GM12801 (cell line): ENCODE measurements around the gene TGFB2.

Source experiments
- TF ChIP-seq, protein P1 (sequence below): IDR thresholded peaks from one replicate; pipeline ENCODE4 v1.5.1; 2011; ENCODE audit warnings: control low read depth; ENCODE audit not compliant: insufficient read length; ENCODE audit errors: extremely low read depth

The TGFB2 gene

DNA sequence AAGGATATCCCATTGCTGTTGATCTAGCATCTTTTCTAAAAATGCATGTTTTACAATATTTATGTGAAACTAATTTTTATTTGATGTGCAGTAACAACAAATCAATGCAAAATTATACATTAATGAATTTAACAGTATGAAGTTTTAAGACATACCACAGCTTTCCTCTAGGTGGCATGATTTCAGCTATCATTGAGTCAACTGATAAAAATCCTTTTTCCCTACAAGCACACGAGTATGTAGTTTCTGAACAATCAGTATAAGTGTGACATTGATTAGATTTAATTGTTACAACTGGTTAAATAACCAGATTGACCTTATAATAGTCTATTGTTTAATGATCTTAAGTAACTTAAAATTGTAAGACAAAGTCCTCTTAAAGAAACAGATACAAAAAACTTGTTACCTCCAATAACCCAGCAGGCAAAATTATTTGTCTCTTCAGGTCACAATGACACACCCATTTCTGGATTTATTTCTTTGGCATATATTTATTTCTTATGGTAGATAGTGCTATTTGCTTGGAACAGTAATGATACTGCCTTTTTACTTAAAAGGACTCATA is 5.8 kb upstream of the TGFB2 start:
- TF ChIP-seq, protein P1, sequence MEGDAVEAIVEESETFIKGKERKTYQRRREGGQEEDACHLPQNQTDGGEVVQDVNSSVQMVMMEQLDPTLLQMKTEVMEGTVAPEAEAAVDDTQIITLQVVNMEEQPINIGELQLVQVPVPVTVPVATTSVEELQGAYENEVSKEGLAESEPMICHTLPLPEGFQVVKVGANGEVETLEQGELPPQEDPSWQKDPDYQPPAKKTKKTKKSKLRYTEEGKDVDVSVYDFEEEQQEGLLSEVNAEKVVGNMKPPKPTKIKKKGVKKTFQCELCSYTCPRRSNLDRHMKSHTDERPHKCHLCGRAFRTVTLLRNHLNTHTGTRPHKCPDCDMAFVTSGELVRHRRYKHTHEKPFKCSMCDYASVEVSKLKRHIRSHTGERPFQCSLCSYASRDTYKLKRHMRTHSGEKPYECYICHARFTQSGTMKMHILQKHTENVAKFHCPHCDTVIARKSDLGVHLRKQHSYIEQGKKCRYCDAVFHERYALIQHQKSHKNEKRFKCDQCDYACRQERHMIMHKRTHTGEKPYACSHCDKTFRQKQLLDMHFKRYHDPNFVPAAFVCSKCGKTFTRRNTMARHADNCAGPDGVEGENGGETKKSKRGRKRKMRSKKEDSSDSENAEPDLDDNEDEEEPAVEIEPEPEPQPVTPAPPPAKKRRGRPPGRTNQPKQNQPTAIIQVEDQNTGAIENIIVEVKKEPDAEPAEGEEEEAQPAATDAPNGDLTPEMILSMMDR: no peak

DNA sequence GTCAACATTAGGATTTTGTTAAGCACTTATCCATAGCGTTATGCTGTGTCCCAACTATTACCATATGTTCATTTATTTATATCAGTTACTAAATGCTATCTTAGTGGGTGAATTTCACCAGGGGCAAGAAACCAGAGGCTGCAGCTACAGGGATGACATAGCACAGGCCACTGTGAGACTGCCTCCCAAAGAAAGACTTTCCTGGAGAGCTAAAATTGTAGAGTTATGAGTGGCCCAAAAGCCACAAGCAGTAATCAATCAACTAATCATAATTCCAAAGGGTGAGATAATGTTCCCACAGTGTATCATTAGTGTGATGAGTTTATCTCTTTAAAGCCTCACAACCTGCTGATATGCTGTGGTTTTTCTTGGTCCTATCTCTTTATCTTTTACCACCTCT is 3.8 kb upstream of the TGFB2 start:
- TF ChIP-seq, protein P1: no peak

DNA sequence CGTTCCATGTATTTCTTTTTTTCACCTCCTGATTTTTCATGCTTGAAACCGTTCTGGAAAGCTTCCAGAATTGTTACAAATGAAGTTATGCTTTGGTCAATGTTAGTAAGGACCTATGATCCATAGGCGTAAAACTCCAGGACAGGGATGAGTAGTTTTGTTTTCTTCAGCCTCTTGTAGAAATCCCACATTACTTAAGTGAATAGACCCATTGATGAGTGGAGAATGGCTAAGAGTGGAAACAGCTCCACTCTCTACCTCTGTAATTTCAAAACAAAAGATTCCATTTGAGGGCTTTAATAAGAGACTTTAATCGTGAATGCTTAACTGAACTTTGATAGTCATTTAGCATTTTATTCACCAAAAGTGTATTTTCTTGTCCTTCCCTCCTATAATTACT is 3.0 kb upstream of the TGFB2 start:
- TF ChIP-seq, protein P1: no peak

DNA sequence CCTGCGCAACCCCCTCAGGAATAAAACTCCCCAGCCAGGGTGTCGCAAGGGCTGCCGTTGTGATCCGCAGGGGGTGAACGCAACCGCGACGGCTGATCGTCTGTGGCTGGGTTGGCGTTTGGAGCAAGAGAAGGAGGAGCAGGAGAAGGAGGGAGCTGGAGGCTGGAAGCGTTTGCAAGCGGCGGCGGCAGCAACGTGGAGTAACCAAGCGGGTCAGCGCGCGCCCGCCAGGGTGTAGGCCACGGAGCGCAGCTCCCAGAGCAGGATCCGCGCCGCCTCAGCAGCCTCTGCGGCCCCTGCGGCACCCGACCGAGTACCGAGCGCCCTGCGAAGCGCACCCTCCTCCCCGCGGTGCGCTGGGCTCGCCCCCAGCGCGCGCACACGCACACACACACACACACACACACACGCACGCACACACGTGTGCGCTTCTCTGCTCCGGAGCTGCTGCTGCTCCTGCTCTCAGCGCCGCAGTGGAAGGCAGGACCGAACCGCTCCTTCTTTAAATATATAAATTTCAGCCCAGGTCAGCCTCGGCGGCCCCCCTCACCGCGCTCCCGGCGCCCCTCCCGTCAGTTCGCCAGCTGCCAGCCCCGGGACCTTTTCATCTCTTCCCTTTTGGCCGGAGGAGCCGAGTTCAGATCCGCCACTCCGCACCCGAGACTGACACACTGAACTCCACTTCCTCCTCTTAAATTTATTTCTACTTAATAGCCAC is 696 bp downstream of the TGFB2 start:
- TF ChIP-seq, protein P1: no peak

DNA sequence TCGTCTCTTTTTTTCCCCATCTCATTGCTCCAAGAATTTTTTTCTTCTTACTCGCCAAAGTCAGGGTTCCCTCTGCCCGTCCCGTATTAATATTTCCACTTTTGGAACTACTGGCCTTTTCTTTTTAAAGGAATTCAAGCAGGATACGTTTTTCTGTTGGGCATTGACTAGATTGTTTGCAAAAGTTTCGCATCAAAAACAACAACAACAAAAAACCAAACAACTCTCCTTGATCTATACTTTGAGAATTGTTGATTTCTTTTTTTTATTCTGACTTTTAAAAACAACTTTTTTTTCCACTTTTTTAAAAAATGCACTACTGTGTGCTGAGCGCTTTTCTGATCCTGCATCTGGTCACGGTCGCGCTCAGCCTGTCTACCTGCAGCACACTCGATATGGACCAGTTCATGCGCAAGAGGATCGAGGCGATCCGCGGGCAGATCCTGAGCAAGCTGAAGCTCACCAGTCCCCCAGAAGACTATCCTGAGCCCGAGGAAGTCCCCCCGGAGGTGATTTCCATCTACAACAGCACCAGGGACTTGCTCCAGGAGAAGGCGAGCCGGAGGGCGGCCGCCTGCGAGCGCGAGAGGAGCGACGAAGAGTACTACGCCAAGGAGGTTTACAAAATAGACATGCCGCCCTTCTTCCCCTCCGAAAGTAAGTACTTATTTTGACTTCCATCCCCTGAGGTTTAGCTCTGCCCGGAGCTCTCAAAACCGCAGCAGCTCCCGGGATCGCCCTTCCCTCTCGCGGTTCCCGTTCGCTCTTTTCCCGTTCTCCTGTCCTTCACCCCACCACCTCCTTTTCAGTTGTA is 1.5 kb downstream of the TGFB2 start:
- TF ChIP-seq, protein P1: no peak

DNA sequence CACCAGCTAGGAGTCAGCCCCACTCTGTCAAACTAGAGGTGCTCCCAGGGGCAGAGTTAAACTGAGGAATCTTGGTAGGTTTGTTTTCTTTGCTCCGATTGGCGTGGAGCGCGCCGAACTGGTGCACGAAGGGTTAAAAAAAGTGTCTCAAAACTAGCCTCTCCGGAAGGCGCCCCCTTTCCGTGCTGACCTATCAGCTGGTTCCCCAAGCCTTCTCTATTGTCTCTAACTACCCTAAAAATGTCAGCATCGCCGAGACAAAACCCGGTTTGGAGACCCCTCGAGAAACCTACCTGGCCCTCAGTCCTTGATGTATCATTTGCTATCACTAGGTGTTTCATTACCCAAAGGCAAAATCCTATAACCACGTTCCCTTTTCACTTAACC is 2.2 kb downstream of the TGFB2 start:
- TF ChIP-seq, protein P1: no peak
